HEK293 (cell line): ENCODE measurements around the gene USP35.

Experiments used
- CTCF ChIA-PET: fragments of 350-600 bp; formaldehyde crosslinking; extraction: SDS; loops from one replicate; lab custom pipeline; 2021; ENCODE audit warnings: antibody characterized with exemption; lab: Yijun Ruan, JAX
- POLR2A ChIA-PET: fragments of 300-600 bp; formaldehyde crosslinking; extraction: SDS; loops from one replicate; lab custom pipeline; 2020; ENCODE audit warnings: antibody characterized with exemption, inconsistent platforms; lab: Yijun Ruan, JAX
- H3K27ac ChIP-seq: fragments of 200-500 bp; sonication (Bioruptor generic); 2 replicates; pipeline ENCODE4 v1.5.1; 2014; ENCODE audit warnings: low read depth, low read length, control low read depth, inconsistent platforms; ENCODE audit errors: extremely low read depth
- H3K36me3 ChIP-seq, 2 experiments: fragments of 200-500 bp in 1 of 2; sonication (Bioruptor generic) in 1 of 2; 1 replicate in 1 of 2; 2 replicates in 1 of 2; pipeline ENCODE4 v1.5.1; 2014 to 2017; ENCODE audit warnings: inconsistent platforms in 2 of 2, low read length in 2 of 2; ENCODE audit not compliant: control insufficient read depth in 2 of 2, insufficient read depth in 1 of 2
- H3K4me1 ChIP-seq: fragments of 200-500 bp; sonication (Bioruptor generic); 2 replicates; pipeline ENCODE4 v1.5.1; 2014; ENCODE audit warnings: mild to moderate bottlenecking, low read length, inconsistent platforms; ENCODE audit not compliant: control insufficient read depth, insufficient read depth
- H3K4me3 ChIP-seq: 2 replicates; pipeline ENCODE4 v1.5.1; 2011; ENCODE audit warnings: low read depth, mild to moderate bottlenecking, control low read depth, low read length, moderate library complexity
- H3K9me3 ChIP-seq: fragments of 200-500 bp; sonication (Bioruptor generic); 2 replicates; pipeline ENCODE4 v1.5.1; 2014; ENCODE audit warnings: low read depth, low read length, inconsistent platforms; ENCODE audit not compliant: control insufficient read depth, insufficient read depth
- HOXA7 ChIP-seq: sonication (generic); formaldehyde crosslinking; IDR thresholded peaks from 2 replicates; pipeline ENCODE4 v1.8.1; 2022; ENCODE audit warnings: missing genetic modification reagents, borderline replicate concordance
- KLF10 ChIP-seq: fragments of 450-650 bp; IDR thresholded peaks from 2 replicates; pipeline ENCODE4 v1.5.1; 2018; ENCODE audit warnings: missing biosample characterization, mild to moderate bottlenecking, missing genetic modification characterization
- OSR2 ChIP-seq: fragments of 450-650 bp; formaldehyde crosslinking; IDR thresholded peaks from 2 replicates; pipeline ENCODE4 v1.5.1; 2016; ENCODE audit warnings: missing biosample characterization, missing genetic modification characterization
- SCRT1 ChIP-seq: fragments of 450-650 bp; formaldehyde crosslinking; IDR thresholded peaks from 2 replicates; pipeline ENCODE4 v1.5.1; 2016; ENCODE audit warnings: missing biosample characterization, missing genetic modification characterization, borderline replicate concordance
- SP2 ChIP-seq: fragments of 450-650 bp; formaldehyde crosslinking; IDR thresholded peaks from 2 replicates; pipeline ENCODE4 v1.5.1; 2016; ENCODE audit warnings: missing biosample characterization, missing genetic modification characterization
- TRIM28 ChIP-seq: IDR thresholded peaks from 2 replicates; pipeline ENCODE4 v1.6.1; 2011; ENCODE audit warnings: low read length, control low read depth, borderline replicate concordance
- WT1 ChIP-seq: fragments of 450-650 bp; formaldehyde crosslinking; IDR thresholded peaks from 2 replicates; pipeline ENCODE4 v1.5.1; 2016; ENCODE audit warnings: missing biosample characterization, missing genetic modification characterization
- ZBTB17 ChIP-seq: fragments of 450-650 bp; formaldehyde crosslinking; IDR thresholded peaks from 2 replicates; pipeline ENCODE4 v1.5.1; 2016; ENCODE audit warnings: missing biosample characterization, missing genetic modification characterization
- ZNF121 ChIP-seq: fragments of 450-650 bp; formaldehyde crosslinking; IDR thresholded peaks from 2 replicates; pipeline ENCODE4 v1.5.1; 2016; ENCODE audit warnings: missing biosample characterization, missing genetic modification characterization
- ZNF146 ChIP-seq: fragments of 450-650 bp; formaldehyde crosslinking; IDR thresholded peaks from 2 replicates; pipeline ENCODE4 v1.5.1; 2016; ENCODE audit warnings: missing biosample characterization, missing genetic modification characterization
- ZNF157 ChIP-seq: fragments of 450-650 bp; formaldehyde crosslinking; IDR thresholded peaks from 2 replicates; pipeline ENCODE4 v1.5.1; 2016; ENCODE audit warnings: missing biosample characterization, missing genetic modification characterization
- ZNF174 ChIP-seq: fragments of 450-650 bp; formaldehyde crosslinking; IDR thresholded peaks from 2 replicates; pipeline ENCODE4 v1.5.0; 2017; ENCODE audit warnings: missing biosample characterization, mild to moderate bottlenecking, missing genetic modification characterization
- ZNF175 ChIP-seq: fragments of 450-650 bp; formaldehyde crosslinking; IDR thresholded peaks from 2 replicates; pipeline ENCODE4 v1.5.1; 2016; ENCODE audit warnings: missing biosample characterization, missing genetic modification characterization
- ZNF202 ChIP-seq: fragments of 450-650 bp; formaldehyde crosslinking; IDR thresholded peaks from 2 replicates; pipeline ENCODE4 v1.5.1; 2016; ENCODE audit warnings: missing biosample characterization, missing genetic modification characterization, borderline replicate concordance
- ZNF211 ChIP-seq: fragments of 450-650 bp; formaldehyde crosslinking; IDR thresholded peaks from 2 replicates; pipeline ENCODE4 v1.5.1; 2016; ENCODE audit warnings: low read depth, missing biosample characterization, missing genetic modification characterization
- ZNF416 ChIP-seq: fragments of 450-650 bp; formaldehyde crosslinking; IDR thresholded peaks from 2 replicates; pipeline ENCODE4 v1.5.1; 2016; ENCODE audit warnings: missing biosample characterization, missing genetic modification characterization
- ZNF624 ChIP-seq: fragments of 450-650 bp; formaldehyde crosslinking; IDR thresholded peaks from 2 replicates; pipeline ENCODE4 v1.5.1; 2017; ENCODE audit warnings: missing biosample characterization, missing genetic modification characterization
- ZNF677 ChIP-seq: fragments of 450-650 bp; IDR thresholded peaks from 2 replicates; pipeline ENCODE4 v1.5.0; 2018; ENCODE audit warnings: missing biosample characterization, mild to moderate bottlenecking, missing genetic modification characterization, moderate library complexity
- ZNF776 ChIP-seq: fragments of 450-650 bp; formaldehyde crosslinking; IDR thresholded peaks from 2 replicates; pipeline ENCODE4 v1.5.0; 2017; ENCODE audit warnings: missing biosample characterization, missing genetic modification characterization, borderline replicate concordance
- ZNF792 ChIP-seq: fragments of 450-650 bp; formaldehyde crosslinking; IDR thresholded peaks from 2 replicates; pipeline ENCODE4 v1.5.1; 2016; ENCODE audit warnings: missing biosample characterization, missing genetic modification characterization
- TF ChIP-seq, protein P1 (sequence below): fragments of 450-650 bp; formaldehyde crosslinking; IDR thresholded peaks from 2 replicates; pipeline ENCODE4 v1.5.1; 2016; ENCODE audit warnings: missing biosample characterization, missing genetic modification characterization
- TF ChIP-seq, protein P2 (sequence below): fragments of 450-650 bp; formaldehyde crosslinking; IDR thresholded peaks from 2 replicates; pipeline ENCODE4 v1.5.1; 2016; ENCODE audit warnings: missing biosample characterization, missing genetic modification characterization

Gene USP35

DNA sequence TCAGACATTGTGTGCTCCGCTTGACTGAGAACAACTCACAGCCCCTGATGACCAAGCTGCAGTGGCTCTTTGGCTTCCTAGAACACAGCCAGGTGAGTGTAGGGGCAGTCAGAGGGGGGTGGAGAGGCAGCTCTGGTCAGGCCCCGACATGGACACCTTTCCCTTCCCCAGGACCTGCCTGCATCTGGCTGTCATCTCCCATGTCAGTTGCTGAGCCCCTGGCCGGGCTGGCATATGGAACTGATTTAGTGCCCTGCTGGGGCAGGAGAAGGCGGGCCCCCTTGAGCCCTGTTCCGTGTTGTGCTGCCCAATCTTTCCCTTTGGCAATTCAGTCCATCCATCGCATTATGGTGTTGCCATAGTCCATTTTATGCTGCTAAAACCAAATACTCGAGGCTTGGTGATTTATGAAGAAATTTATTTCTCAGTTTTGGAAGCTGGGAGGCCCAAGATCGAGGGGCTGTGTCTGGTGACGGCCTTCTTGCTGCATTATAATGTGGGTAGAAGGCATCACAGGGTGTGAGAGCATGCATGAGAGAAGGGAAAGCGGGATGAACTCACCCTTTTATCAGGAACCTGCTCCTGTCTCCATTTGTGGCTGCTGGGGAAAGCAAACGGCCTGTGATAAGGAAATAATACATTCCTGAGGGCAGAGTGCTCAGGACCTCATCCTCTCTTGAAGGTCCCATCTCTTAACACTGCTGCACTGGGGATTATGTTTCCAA lies 19.0 kb downstream of the USP35 start:
- Histone ChIP-seq H3K36me3 (peaks cover 0 to 63% of the 10 kb centered on the region in 2 experiments; a peak in 2 of 3 replicates), H3K9me3 (no peaks in the 10 kb centered on the region), H3K27ac (no peak overlapping the region), H3K4me3 (no peak overlapping the region), H3K4me1 (no peaks in the 10 kb centered on the region)
- TF ChIP-seq WT1 (tag by site-specific recombination): no peak
- TF ChIP-seq ZNF211 (tag by site-specific recombination): no peak
- TF ChIP-seq ZNF202 (tag by site-specific recombination): no peak
- TF ChIP-seq ZNF157 (tag by site-specific recombination): no peak
- TF ChIP-seq ZNF174: no peak
- no peak for TF ChIP-seq ZNF677 (tag by site-specific recombination)
- no peak for TF ChIP-seq TRIM28
- TF ChIP-seq ZBTB17 (tag by site-specific recombination): no peak
- TF ChIP-seq ZNF416 (tag by site-specific recombination): no peak
- TF ChIP-seq KLF10 (tag by site-specific recombination): no peak
- TF ChIP-seq ZNF776: no peak
- TF ChIP-seq ZNF792 (tag by site-specific recombination): no peak
- CTCF ChIA-PET: interaction anchor here (0.6 to 1.2 kb wide), 2 partner anchors 21 to 494 kb away, joined by 3 to 5 read pairs; no protein-coding TSS in a partner anchor
- POLR2A ChIA-PET: no interaction called here

DNA sequence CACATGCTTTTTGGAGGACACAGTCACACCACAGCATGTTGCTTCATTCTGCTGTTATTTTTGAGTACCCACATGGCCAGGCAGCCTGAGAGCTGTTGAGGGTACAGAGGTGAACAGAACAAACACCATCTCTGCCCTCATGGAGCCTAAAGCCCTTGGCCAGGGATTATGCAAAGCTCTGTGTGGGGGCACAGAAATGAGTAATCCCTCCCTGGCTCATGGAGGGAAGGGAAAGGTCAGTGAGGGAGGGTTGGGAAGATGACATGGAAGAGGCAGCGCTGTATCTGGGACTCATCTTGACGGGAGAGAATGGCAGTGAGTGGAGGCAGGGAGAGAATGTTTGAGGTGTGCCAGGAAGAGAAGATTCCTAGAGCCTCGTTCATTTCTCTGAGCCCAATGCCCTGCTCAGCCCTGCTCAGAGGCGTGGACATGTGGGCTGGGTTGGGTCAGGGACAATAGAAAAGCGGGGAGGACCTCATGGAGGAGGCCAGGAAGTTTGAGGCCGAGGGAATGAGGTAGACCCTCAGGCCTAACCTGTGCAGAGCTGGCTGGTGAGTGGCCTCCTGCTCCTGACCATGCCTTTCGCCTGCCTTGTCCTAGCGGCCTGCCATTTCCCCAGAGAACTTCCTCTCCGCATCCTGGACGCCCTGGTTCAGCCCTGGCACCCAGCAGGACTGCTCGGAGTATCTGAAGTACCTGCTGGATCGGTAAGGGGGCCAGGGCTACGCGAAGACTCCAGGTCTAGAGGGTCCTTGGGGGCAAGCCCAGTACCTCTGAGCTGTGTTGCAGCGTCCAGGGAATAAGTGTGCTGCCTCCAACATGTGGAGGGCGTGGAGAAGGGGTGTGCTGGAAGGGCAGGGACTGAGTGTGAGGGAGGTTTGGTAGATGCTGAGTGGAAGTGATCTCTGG lies 19.8 kb downstream of the USP35 start:
- Histone ChIP-seq H3K4me1 (no peaks in the 10 kb centered on the region), H3K27ac (no peak overlapping the region), H3K9me3 (no peaks in the 10 kb centered on the region), H3K36me3 (peaks cover 0 to 63% of the 10 kb centered on the region in 2 experiments; a peak in 2 of 3 replicates), H3K4me3 (no peak overlapping the region)
- ChIA-PET POLR2A (no interaction called here), CTCF (interaction anchor here (0.6 to 1.2 kb wide), 2 partner anchors 21 to 161 kb away, joined by 3 to 4 read pairs; no protein-coding TSS in a partner anchor)
- TF ChIP-seq ZNF175 (tag by site-specific recombination) (no peak), ZNF146 (tag by site-specific recombination) (no peak), ZNF121 (tag by site-specific recombination) (no peak), SP2 (no peak), SCRT1 (tag by site-specific recombination) (no peak), OSR2 (tag by site-specific recombination) (no peak), ZNF624 (tag by site-specific recombination) (no peak), ZNF792 (tag by site-specific recombination) (no peak), HOXA7 (CRISPR knock-in tag) (no peak)
- TF ChIP-seq, protein P1, sequence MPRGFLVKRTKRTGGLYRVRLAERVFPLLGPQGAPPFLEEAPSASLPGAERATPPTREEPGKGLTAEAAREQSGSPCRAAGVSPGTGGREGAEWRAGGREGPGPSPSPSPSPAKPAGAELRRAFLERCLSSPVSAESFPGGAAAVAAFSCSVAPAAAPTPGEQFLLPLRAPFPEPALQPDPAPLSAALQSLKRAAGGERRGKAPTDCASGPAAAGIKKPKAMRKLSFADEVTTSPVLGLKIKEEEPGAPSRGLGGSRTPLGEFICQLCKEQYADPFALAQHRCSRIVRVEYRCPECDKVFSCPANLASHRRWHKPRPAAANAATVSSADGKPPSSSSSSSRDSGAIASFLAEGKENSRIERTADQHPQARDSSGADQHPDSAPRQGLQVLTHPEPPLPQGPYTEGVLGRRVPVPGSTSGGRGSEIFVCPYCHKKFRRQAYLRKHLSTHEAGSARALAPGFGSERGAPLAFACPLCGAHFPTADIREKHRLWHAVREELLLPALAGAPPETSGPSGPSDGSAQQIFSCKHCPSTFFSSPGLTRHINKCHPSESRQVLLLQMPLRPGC (tag by site-specific recombination): no peak
- TF ChIP-seq, protein P2, sequence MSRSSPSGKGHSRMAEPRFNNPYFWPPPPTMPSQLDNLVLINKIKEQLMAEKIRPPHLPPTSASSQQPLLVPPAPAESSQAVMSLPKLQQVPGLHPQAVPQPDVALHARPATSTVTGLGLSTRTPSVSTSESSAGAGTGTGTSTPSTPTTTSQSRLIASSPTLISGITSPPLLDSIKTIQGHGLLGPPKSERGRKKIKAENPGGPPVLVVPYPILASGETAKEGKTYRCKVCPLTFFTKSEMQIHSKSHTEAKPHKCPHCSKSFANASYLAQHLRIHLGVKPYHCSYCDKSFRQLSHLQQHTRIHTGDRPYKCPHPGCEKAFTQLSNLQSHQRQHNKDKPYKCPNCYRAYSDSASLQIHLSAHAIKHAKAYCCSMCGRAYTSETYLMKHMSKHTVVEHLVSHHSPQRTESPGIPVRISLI (tag by site-specific recombination): no peak
